Measurements from ENCODE around the gene RAC3. TPM values are rescaled to one million over a fixed set of nuclear protein-coding genes. Genes with fewer than 3 reads are reported as not detected.
A peak's percentile ranks its signal among the peaks of the same experiment; 100 is the strongest.

RAC3 gene
- total and polyA plus RNA-seq, 9 of the 15 experiments (the other 6 are each of a cell fraction or from before 2014, with no cell fraction given), result 0.23 to 292 (median 118) TPM

DNA sequence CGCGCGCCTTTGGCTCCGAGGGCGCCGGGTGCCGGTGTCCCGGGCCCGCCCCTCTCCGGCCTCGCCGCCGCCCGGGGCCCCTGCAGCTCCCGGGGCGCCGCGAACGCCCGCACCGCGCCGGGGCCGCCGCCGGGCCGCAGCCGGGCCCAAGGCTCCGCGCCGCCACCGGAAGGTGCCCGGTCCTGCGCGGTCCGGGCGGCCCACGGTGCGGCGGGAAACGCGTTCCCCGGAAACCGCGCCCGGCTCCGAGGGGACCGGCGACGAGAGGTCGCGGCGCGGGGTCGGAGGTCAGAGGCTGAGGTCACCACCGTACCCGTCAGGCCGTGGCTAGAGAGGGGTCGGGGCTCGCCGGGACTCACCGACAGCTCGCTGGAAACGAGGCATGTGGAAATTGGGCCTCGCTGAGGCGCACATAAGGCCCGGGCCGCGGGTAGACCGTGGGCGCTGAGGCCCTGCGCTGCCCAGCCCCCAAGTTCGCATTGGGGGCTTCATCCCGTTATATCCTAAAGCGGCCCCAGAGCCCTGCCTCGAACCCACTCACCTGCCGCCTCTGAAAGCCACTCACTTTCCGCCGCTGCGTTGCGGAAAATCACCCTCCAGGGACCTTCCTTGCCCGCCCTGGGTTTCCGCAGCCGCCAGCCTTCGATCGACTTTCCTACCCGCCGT lies 34.3 kb downstream of the RAC3 start, which contains the start of gene DUS1L (continued):
- TF ChIP-seq, protein P1, sequence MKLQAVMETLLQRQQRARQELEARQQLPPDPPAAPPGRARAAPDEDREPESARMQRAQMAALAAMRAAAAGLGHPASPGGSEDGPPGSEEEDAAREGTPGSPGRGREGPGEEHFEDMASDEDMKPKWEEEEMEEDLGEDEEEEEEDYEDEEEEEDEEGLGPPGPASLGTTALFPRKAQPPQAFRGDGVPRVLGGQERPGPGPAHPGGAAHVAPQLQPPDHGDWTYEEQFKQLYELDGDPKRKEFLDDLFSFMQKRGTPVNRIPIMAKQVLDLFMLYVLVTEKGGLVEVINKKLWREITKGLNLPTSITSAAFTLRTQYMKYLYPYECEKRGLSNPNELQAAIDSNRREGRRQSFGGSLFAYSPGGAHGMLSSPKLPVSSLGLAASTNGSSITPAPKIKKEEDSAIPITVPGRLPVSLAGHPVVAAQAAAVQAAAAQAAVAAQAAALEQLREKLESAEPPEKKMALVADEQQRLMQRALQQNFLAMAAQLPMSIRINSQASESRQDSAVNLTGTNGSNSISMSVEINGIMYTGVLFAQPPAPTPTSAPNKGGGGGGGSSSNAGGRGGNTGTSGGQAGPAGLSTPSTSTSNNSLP (IDR thresholded peaks at IDR 0.05; ENCODE audit: borderline replicate concordance, low read depth, low read length), result no peak
- TF ChIP-seq EGR1 (conservative IDR thresholded peaks at IDR 0.05) (0 out of 2 replicates have a peak, but pooled peaks have one; percentile 4), SIX5 (IDR thresholded peaks at IDR 0.05; ENCODE audit: borderline replicate concordance in 1 of 2, insufficient read depth in 1 of 2, low read depth in 1 of 2, low read length in 2 of 2) (peak; percentile 67 to 69; a peak in 3 of 4 replicates), ZNF444 (CRISPR knock-in tag; IDR thresholded peaks at IDR 0.05) (no peak), ZNF431 (CRISPR knock-in tag; IDR thresholded peaks at IDR 0.05) (no peak), U2AF1 (optimal IDR thresholded peaks at IDR 0.05; ENCODE audit: low read depth, low read length) (peak; percentile 57), FUS (optimal IDR thresholded peaks at IDR 0.05; ENCODE audit: low read depth, low read length) (peak; percentile 57), ZNF668 (CRISPR knock-in tag; IDR thresholded peaks at IDR 0.05) (peak; percentile 81; the same call in 1 of the 2 replicates), ZNF41 (CRISPR knock-in tag; conservative IDR thresholded peaks at IDR 0.05) (peak; percentile 69; the same call in 1 of the 2 replicates), CREM (IDR thresholded peaks at IDR 0.05; ENCODE audit: low read depth) (peak; percentile 77), ZNF239 (CRISPR knock-in tag; IDR thresholded peaks at IDR 0.05) (peak; percentile 55), POLR2A (conservative IDR thresholded peaks at IDR 0.05) (no peak), NR4A1 (CRISPR knock-in tag; IDR thresholded peaks at IDR 0.05) (peak; percentile 64; the same call in 1 of the 2 replicates), NR4A1 (tag; IDR thresholded peaks at IDR 0.05) (peak; percentile 84; the same call in 1 of the 2 replicates), HDAC8 (tag; IDR thresholded peaks at IDR 0.05) (peak; percentile 90), CCAR2 (IDR thresholded peaks at IDR 0.05; ENCODE audit: low read depth, low read length) (no peak), SP1 (CRISPR knock-in tag; IDR thresholded peaks at IDR 0.05) (peak; percentile 82)
- TF ChIP-seq, protein P2, sequence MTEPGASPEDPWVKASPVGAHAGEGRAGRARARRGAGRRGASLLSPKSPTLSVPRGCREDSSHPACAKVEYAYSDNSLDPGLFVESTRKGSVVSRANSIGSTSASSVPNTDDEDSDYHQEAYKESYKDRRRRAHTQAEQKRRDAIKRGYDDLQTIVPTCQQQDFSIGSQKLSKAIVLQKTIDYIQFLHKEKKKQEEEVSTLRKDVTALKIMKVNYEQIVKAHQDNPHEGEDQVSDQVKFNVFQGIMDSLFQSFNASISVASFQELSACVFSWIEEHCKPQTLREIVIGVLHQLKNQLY (CRISPR knock-in tag; conservative IDR thresholded peaks at IDR 0.05), result no peak
- TF ChIP-seq, protein P3, sequence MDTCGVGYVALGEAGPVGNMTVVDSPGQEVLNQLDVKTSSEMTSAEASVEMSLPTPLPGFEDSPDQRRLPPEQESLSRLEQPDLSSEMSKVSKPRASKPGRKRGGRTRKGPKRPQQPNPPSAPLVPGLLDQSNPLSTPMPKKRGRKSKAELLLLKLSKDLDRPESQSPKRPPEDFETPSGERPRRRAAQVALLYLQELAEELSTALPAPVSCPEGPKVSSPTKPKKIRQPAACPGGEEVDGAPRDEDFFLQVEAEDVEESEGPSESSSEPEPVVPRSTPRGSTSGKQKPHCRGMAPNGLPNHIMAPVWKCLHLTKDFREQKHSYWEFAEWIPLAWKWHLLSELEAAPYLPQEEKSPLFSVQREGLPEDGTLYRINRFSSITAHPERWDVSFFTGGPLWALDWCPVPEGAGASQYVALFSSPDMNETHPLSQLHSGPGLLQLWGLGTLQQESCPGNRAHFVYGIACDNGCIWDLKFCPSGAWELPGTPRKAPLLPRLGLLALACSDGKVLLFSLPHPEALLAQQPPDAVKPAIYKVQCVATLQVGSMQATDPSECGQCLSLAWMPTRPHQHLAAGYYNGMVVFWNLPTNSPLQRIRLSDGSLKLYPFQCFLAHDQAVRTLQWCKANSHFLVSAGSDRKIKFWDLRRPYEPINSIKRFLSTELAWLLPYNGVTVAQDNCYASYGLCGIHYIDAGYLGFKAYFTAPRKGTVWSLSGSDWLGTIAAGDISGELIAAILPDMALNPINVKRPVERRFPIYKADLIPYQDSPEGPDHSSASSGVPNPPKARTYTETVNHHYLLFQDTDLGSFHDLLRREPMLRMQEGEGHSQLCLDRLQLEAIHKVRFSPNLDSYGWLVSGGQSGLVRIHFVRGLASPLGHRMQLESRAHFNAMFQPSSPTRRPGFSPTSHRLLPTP (IDR thresholded peaks at IDR 0.05; ENCODE audit: borderline replicate concordance, extremely low read depth, insufficient read length), result no peak
- TF ChIP-seq, protein P4, sequence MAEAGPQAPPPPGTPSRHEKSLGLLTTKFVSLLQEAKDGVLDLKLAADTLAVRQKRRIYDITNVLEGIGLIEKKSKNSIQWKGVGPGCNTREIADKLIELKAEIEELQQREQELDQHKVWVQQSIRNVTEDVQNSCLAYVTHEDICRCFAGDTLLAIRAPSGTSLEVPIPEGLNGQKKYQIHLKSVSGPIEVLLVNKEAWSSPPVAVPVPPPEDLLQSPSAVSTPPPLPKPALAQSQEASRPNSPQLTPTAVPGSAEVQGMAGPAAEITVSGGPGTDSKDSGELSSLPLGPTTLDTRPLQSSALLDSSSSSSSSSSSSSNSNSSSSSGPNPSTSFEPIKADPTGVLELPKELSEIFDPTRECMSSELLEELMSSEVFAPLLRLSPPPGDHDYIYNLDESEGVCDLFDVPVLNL (CRISPR knock-in tag; IDR thresholded peaks at IDR 0.05; ENCODE audit: low read depth), result no peak
- TF ChIP-seq, protein P5, sequence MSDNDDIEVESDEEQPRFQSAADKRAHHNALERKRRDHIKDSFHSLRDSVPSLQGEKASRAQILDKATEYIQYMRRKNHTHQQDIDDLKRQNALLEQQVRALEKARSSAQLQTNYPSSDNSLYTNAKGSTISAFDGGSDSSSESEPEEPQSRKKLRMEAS (CRISPR knock-in tag; IDR thresholded peaks at IDR 0.05), result no peak

Measured in K562 (cell line).